Colonic mucosa (tissue), 4 donors: ENCODE measurements around the gene AKNA. TPM values are rescaled to one million over a fixed set of nuclear protein-coding genes. Genes with fewer than 3 reads are reported as not detected.
A peak's percentile ranks its signal among the peaks of the same experiment; 100 is the strongest.

Experiments
- DNase-seq: peaks from one replicate; pipeline ENCODE4 v3.0.0-alpha.2; 2020
- H3K27ac ChIP-seq: fragments of 200-600 bp; one replicate; pipeline ENCODE4 v1.8.0; 2021
- H3K27me3 ChIP-seq: fragments of 200-600 bp; one replicate; pipeline ENCODE4 v1.8.0; 2021
- H3K36me3 ChIP-seq: fragments of 200-600 bp; one replicate; pipeline ENCODE4 v1.8.0; 2021
- H3K4me1 ChIP-seq: fragments of 200-600 bp; one replicate; pipeline ENCODE4 v1.8.0; 2021; ENCODE audit warnings: mild to moderate bottlenecking
- H3K4me3 ChIP-seq: fragments of 200-600 bp; one replicate; pipeline ENCODE4 v1.8.0; 2021
- H3K9ac ChIP-seq, 2 donors: one replicate each; pipeline ENCODE4 v1.7.0; 2013; ENCODE audit warnings: control low read depth in 2 of 2, low read depth in 2 of 2, low read length in 2 of 2
- H3K9me3 ChIP-seq: fragments of 200-600 bp; one replicate; pipeline ENCODE4 v1.8.0; 2021
- CTCF ChIP-seq: fragments of 200-600 bp; IDR thresholded peaks from one replicate; pipeline ENCODE4 v1.8.0; 2022; ENCODE audit warnings: antibody characterized with exemption, mild to moderate bottlenecking
- intact Hi-C: fragments of 100-400 bp; cut with DNase I; formaldehyde crosslinking; loops from one replicate; pipeline ENCODE4 v1.14.1; 2022
- total RNA-seq, 2 donors: library from RNA; stranded (reverse); fragmentation: NEBNext Ultra II Directional in 1 of 2; extraction: Animal tissue kit (Norgen Biotek cat#: 25700) in 1 of 2; gene quantifications; one replicate each; pipeline ENCODE4 v1.2.1, GENCODE V29; 2021
- donor health status: healthy.
- donor health status: DM: no; HTN: no; CAD: no.
- donor health status: DM: no; HTN: no; CAD: no.

AKNA gene
- total RNA-seq, 2 donors from 2014 or later, result 26.9 to 44.9 TPM

DNA sequence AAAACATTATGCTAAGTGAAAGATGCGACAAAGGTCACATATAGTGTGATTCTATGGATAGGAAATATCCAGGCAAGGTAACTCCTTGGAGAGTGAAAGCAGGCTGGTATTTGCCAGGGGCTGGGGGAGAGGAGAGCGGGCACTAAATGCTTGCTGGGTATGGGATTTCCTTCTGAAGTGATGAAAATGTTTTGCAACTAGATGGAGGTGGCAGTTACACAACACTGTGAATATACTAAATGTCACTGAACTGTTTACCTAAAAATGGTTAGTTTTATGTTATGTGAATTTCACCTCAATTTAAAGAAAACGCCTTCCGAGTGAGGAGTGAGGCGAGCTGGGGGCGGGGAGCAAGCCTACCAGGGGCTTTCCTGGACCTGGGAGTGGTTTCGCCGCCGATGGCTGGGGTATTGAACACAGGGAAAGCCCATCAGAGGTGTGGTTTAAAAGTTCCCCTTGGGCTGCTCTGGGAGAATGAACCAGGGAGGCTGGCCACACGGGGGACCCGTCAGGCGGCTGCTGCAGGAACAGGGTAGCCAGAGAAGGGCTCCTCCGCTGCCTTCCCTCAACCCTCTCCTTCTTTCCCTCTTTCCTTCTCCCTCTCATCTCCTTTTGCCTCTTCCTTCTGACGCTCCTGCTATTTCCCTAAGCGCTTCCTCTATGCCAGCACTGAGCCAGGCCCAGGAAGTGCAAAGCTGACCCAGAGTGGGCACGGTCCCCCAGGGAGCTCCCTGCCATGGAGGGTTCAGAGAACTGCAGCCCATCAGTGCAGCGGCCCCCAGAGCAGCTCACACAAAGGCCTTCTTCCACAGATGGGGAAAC, 4.9 kb downstream of the AKNA start:
- peak overlapping the region; percentile 90 for H3K27ac ChIP-seq
- peak overlapping the region; percentile 41 to 57 for H3K9ac ChIP-seq
- no peak for DNase-seq
- peaks cover 10% of the 10 kb centered on the region for H3K36me3 ChIP-seq
- H3K9me3 ChIP-seq, result no peaks in the 10 kb centered on the region
- intact Hi-C loops, result no loop called here
- no peaks in the 10 kb centered on the region for H3K27me3 ChIP-seq
- TF ChIP-seq CTCF, result no peak
- peaks cover 4% of the 10 kb centered on the region for H3K4me1 ChIP-seq
- H3K4me3 ChIP-seq, result no peak overlapping the region

GRCh38 chr9:114378883-114379282, 8.9 kb downstream of the AKNA start:
- Histone ChIP-seq H3K27ac (no peak overlapping the region), H3K36me3 (peaks cover 10% of the 10 kb centered on the region), H3K4me3 (no peak overlapping the region), H3K9me3 (no peaks in the 10 kb centered on the region), H3K27me3 (no peaks in the 10 kb centered on the region), H3K4me1 (no peaks in the 10 kb centered on the region), H3K9ac (no peak overlapping the region)
- intact Hi-C loops, result no loop called here
- no peak for DNase-seq
- no peak for TF ChIP-seq CTCF

- Histone ChIP-seq H3K36me3 (peaks cover 10% of the 10 kb centered on the region), H3K27ac (no peak overlapping the region), H3K9me3 (no peaks in the 10 kb centered on the region), H3K4me1 (no peaks in the 10 kb centered on the region), H3K27me3 (no peaks in the 10 kb centered on the region), H3K4me3 (no peak overlapping the region), H3K9ac (no peak overlapping the region)
- intact Hi-C loops, result no loop called here
- DNase-seq, result no peak
- TF ChIP-seq CTCF, result no peak
Observed at GRCh38 chr9:114378016-114378415, 9.8 kb downstream of the AKNA start.

- Histone ChIP-seq H3K9me3 (no peaks in the 10 kb centered on the region), H3K9ac (no peak overlapping the region), H3K36me3 (peaks cover 10% of the 10 kb centered on the region), H3K27ac (no peak overlapping the region), H3K4me1 (no peaks in the 10 kb centered on the region), H3K4me3 (no peak overlapping the region), H3K27me3 (no peaks in the 10 kb centered on the region)
- intact Hi-C loops, result no loop called here
- DNase-seq, result no peak
- no peak for TF ChIP-seq CTCF
Observed at GRCh38 chr9:114376586-114377445, 11.0 kb downstream of the AKNA start.

DNA sequence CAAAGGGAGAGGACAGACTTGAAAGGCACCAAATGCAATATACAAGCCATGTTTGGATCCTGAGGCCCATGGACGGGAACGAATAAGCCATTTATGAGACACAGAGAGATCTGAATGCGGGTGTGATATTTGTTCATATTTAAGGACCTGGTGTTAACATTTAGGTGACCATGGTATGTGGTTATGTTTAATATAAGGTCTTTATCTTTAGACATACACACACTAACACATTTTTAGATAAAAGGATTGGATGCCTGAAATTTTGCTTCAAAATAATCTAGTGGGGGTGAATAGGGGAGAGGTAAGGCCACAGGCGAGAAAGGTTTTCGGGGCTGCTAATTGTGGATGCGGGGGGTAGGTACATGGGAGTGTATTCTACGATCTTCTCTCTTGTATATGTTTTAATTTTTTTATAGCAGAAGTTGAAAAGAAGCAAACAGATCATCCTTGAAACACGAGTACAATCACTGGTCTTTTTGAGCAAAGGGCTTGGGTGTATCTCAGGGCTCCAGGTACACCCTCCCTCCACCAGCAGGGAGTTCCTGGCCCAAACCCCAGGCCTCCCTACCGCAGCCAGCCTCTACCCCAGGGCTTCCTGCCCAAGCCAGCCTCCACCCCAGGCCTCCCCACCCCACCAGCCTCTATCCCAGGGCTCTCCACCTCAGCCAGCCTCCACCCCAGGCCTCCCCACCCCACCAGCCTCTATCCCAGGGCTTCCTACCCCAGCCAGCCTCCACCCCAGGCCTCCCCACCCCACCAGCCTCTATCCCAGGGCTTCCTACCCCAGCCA, 12.2 kb downstream of the AKNA start:
- no peak for TF ChIP-seq CTCF
- H3K27ac ChIP-seq, result no peak overlapping the region
- no peaks in the 10 kb centered on the region for H3K9me3 ChIP-seq

More for the DNA sequence above, 12.2 kb downstream of the AKNA start:
- Histone ChIP-seq H3K4me1 (no peaks in the 10 kb centered on the region), H3K4me3 (no peak overlapping the region), H3K27me3 (no peaks in the 10 kb centered on the region), H3K9ac (no peak overlapping the region), H3K36me3 (peaks cover 10% of the 10 kb centered on the region)
- intact Hi-C loops, result no loop called here
- DNase-seq, result no peak
